Peyer's patch (tissue), 4 donors: ENCODE measurements around the gene PDGFD. TPM values are rescaled to one million over a fixed set of nuclear protein-coding genes. Genes with fewer than 3 reads are reported as not detected.

Source experiments
- DNase-seq, 3 donors: peaks; one replicate each; pipeline ENCODE4 v3.0.0-alpha.2; 2017 to 2019
- H3K27ac ChIP-seq, 4 donors: fragments of 200-600 bp; sonication (generic); one replicate each; pipeline ENCODE4 v1.5.1; 2016 to 2019
- H3K27me3 ChIP-seq, 2 donors: fragments of 200-600 bp; sonication (generic); one replicate each; pipeline ENCODE4 v1.5.1; 2019
- H3K36me3 ChIP-seq, 3 donors: fragments of 200-600 bp; sonication (generic); one replicate each; pipeline ENCODE4 v1.5.1; 2016 to 2019
- H3K4me1 ChIP-seq, 4 donors: fragments of 200-600 bp; sonication (generic); one replicate each; pipeline ENCODE4 v1.5.1; 2016 to 2019
- H3K4me3 ChIP-seq, 4 donors: fragments of 200-600 bp; sonication (generic); 1 replicate in 3 of 4; 2 replicates in 1 of 4; pipeline ENCODE4 v1.5.1; 2016 to 2019; ENCODE audit warnings: mild to moderate bottlenecking in 1 of 4
- H3K9me3 ChIP-seq, 4 donors: fragments of 200-600 bp; sonication (generic); one replicate each; pipeline ENCODE4 v1.5.1; 2016 to 2019; ENCODE audit warnings: mild to moderate bottlenecking in 1 of 4
- CTCF ChIP-seq, 6 experiments: fragments of 450-650 bp in 4 of 6; fragments of 200-600 bp in 2 of 6; sonication (generic) in 1 of 6; IDR thresholded peaks; one replicate each; pipeline ENCODE4 v1.5.1; 2017 to 2019; ENCODE audit warnings: antibody characterized with exemption in 6 of 6, mild to moderate bottlenecking in 3 of 6, moderate library complexity in 1 of 6
- POLR2A ChIP-seq, 2 donors: fragments of 450-650 bp; IDR thresholded peaks; one replicate each; pipeline ENCODE4 v1.5.1; 2017; ENCODE audit warnings: antibody characterized with exemption in 2 of 2, mild to moderate bottlenecking in 2 of 2, moderate library complexity in 2 of 2
- total RNA-seq, 4 donors: library from RNA; depleted of rRNA; stranded (reverse); fragments of >200 nt; gene quantifications; one replicate each; pipeline ENCODE4 v1.1.0, GENCODE V29; 2016

Gene PDGFD
- total RNA-seq, 4 donors from 2014 or later = 0.83 to 1.9 (median 1.7) TPM

GRCh38 chr11:104127828-104128227 lies 36.1 kb downstream of the PDGFD start:
- H3K4me1 ChIP-seq = no peaks in the 10 kb centered on the region
- no peak overlapping the region for H3K4me3 ChIP-seq
- no peak for DNase-seq
- H3K9me3 ChIP-seq = no peaks in the 10 kb centered on the region
- H3K27me3 ChIP-seq = no peaks in the 10 kb centered on the region
- H3K36me3 ChIP-seq = no peaks in the 10 kb centered on the region
- TF ChIP-seq POLR2A (IDR thresholded peaks at IDR 0.05) (no peak), CTCF (IDR thresholded peaks at IDR 0.05) (no peak)
- H3K27ac ChIP-seq = no peak overlapping the region

GRCh38 chr11:104126464-104126863 lies 37.5 kb downstream of the PDGFD start:
- DNase-seq = no peak
- H3K27ac ChIP-seq = no peak overlapping the region
- H3K9me3 ChIP-seq = no peaks in the 10 kb centered on the region
- H3K36me3 ChIP-seq = no peaks in the 10 kb centered on the region
- no peak for TF ChIP-seq CTCF (IDR thresholded peaks at IDR 0.05)
- TF ChIP-seq POLR2A (IDR thresholded peaks at IDR 0.05) = no peak
- H3K4me3 ChIP-seq = no peak overlapping the region
- no peaks in the 10 kb centered on the region for H3K4me1 ChIP-seq
- no peaks in the 10 kb centered on the region for H3K27me3 ChIP-seq

GRCh38 chr11:104124979-104125378 lies 39.0 kb downstream of the PDGFD start:
- Histone ChIP-seq H3K36me3 (no peaks in the 10 kb centered on the region), H3K9me3 (no peaks in the 10 kb centered on the region), H3K4me3 (no peak overlapping the region), H3K27me3 (no peaks in the 10 kb centered on the region), H3K27ac (no peak overlapping the region), H3K4me1 (no peaks in the 10 kb centered on the region)
- TF ChIP-seq POLR2A (IDR thresholded peaks at IDR 0.05) (no peak), CTCF (IDR thresholded peaks at IDR 0.05) (no peak)
- DNase-seq = no peak

GRCh38 chr11:104122836-104123235 lies 41.1 kb downstream of the PDGFD start:
- no peaks in the 10 kb centered on the region for H3K4me1 ChIP-seq
- no peaks in the 10 kb centered on the region for H3K27me3 ChIP-seq
- DNase-seq = no peak
- H3K27ac ChIP-seq = no peak overlapping the region
- TF ChIP-seq CTCF (IDR thresholded peaks at IDR 0.05) (no peak), POLR2A (IDR thresholded peaks at IDR 0.05) (no peak)
- no peak overlapping the region for H3K4me3 ChIP-seq
- H3K36me3 ChIP-seq = no peaks in the 10 kb centered on the region
- H3K9me3 ChIP-seq = no peaks in the 10 kb centered on the region

GRCh38 chr11:104122011-104122635 lies 41.8 kb downstream of the PDGFD start:
- H3K27ac ChIP-seq = no peak overlapping the region
- no peaks in the 10 kb centered on the region for H3K9me3 ChIP-seq
- H3K4me3 ChIP-seq = no peak overlapping the region

More at GRCh38 chr11:104122011-104122635, 41.8 kb downstream of the PDGFD start:
- H3K36me3 ChIP-seq = no peaks in the 10 kb centered on the region
- no peak for TF ChIP-seq CTCF (IDR thresholded peaks at IDR 0.05)
- TF ChIP-seq POLR2A (IDR thresholded peaks at IDR 0.05) = no peak
- no peak for DNase-seq
- no peaks in the 10 kb centered on the region for H3K4me1 ChIP-seq
- no peaks in the 10 kb centered on the region for H3K27me3 ChIP-seq
